K562 (cell line): Measurements from ENCODE around the gene ZNHIT3.
"Not testable (repeated sequence)": the region's sequence is repeated elsewhere in the genome, so short reads cannot be mapped to it uniquely, and the experiment has no call there.

Experiments used
- GTF2E2 ChIP-seq: fragments of 200-800 bp; sonication (Bioruptor generic); IDR thresholded peaks from 2 replicates; pipeline ENCODE4 v1.6.1; 2016; ENCODE audit warnings: missing genetic modification characterization, missing compliant biosample characterization
- MCM3 ChIP-seq: fragments of 450-650 bp; IDR thresholded peaks from 2 replicates; pipeline ENCODE4 v1.6.1; 2016
- PPARD ChIP-seq: fragments of 250-450 bp; sonication (Bioruptor Pico); IDR thresholded peaks from 2 replicates; pipeline ENCODE4 v1.8.0; 2022; ENCODE audit warnings: inconsistent platforms, mild to moderate bottlenecking, moderate library complexity
- ZNF274 ChIP-seq: IDR thresholded peaks from 2 replicates; pipeline ENCODE4 v1.6.1; 2011; ENCODE audit warnings: low read depth, mild to moderate bottlenecking, low read length, moderate library complexity, borderline replicate concordance
- TF ChIP-seq, protein P1 (sequence below): fragments of 250-450 bp; sonication (Bioruptor Pico); IDR thresholded peaks from 2 replicates; pipeline ENCODE4 v1.5.0; 2020; ENCODE audit warnings: mild to moderate bottlenecking, borderline replicate concordance

DNA sequence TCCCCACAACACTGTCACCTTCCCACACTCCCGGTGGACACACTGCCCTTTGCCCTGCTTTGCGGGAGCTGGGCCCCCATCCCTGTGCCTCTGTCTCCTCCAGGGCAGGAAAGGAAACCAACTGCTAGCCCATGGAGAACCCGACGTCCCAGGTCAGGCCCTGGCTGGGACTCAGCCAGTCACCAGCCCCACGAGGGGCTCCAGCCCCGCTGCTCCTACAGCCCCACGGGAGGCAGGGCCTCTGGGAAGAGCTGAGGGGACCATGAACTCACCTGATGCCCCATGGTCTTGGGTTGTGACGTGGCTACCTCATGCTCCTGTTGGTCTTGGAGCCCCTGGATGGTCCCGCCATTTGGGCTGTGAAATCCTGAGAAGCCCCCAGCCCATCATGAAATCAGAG is 33.6 kb upstream of the ZNHIT3 start:
- TF ChIP-seq GTF2E2 (tag); ZNF274; PPARD; MCM3: not testable (repeated sequence)
- TF ChIP-seq, protein P1, sequence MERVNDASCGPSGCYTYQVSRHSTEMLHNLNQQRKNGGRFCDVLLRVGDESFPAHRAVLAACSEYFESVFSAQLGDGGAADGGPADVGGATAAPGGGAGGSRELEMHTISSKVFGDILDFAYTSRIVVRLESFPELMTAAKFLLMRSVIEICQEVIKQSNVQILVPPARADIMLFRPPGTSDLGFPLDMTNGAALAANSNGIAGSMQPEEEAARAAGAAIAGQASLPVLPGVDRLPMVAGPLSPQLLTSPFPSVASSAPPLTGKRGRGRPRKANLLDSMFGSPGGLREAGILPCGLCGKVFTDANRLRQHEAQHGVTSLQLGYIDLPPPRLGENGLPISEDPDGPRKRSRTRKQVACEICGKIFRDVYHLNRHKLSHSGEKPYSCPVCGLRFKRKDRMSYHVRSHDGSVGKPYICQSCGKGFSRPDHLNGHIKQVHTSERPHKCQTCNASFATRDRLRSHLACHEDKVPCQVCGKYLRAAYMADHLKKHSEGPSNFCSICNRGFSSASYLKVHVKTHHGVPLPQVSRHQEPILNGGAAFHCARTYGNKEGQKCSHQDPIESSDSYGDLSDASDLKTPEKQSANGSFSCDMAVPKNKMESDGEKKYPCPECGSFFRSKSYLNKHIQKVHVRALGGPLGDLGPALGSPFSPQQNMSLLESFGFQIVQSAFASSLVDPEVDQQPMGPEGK (CRISPR knock-in tag) = not testable (repeated sequence)
